Measurements from ENCODE around the gene DCP1B. TPM values are rescaled to one million over a fixed set of nuclear protein-coding genes. Genes with fewer than 3 reads are reported as not detected.

DCP1B gene
- total and polyA plus RNA-seq, 4 donors, result 3.5 to 5.5 (median 4.6) TPM

GRCh38 chr12:2017546-2018337 lies 13.5 kb upstream of the DCP1B start:
- Histone ChIP-seq H3K9me3 (ENCODE audit: control insufficient read depth in 4 of 4, low read length in 3 of 4) (no peaks in the 10 kb centered on the region), H3K27me3 (ENCODE audit: control insufficient read depth in 4 of 4, insufficient read depth in 4 of 4, low read length in 3 of 4) (no peaks in the 10 kb centered on the region), H3K36me3 (ENCODE audit: control insufficient read depth in 4 of 4, insufficient read depth in 3 of 4, low read depth in 1 of 4, low read length in 3 of 4) (no peaks in the 10 kb centered on the region), H3K9ac (ENCODE audit: low read depth in 1 of 2, low read length in 2 of 2) (no peak overlapping the region), H3K4me3 (ENCODE audit: low read depth in 1 of 3, low read length in 3 of 3) (no peak overlapping the region), H3K27ac (ENCODE audit: low read depth in 1 of 2, low read length in 2 of 2) (no peak overlapping the region), H3K4me1 (ENCODE audit: control insufficient read depth in 4 of 4, insufficient read depth in 4 of 4, low read length in 3 of 4) (peaks cover 2 to 9% (median 6%) of the 10 kb centered on the region in 4 donors)
- 75% methylated on average over 12 of the region's 12 CpGs for WGBS
- peak; percentile 94 for TF ChIP-seq NR2F2 (IDR thresholded peaks at IDR 0.05)
- no peak for TF ChIP-seq JUND (IDR thresholded peaks at IDR 0.05)
- no peak for DNase-seq (ENCODE audit: low spot score)

GRCh38 chr12:2016862-2017545 lies 12.7 kb upstream of the DCP1B start:
- TF ChIP-seq YY1 (IDR thresholded peaks at IDR 0.05), result no peak
- TF ChIP-seq, protein P1, sequence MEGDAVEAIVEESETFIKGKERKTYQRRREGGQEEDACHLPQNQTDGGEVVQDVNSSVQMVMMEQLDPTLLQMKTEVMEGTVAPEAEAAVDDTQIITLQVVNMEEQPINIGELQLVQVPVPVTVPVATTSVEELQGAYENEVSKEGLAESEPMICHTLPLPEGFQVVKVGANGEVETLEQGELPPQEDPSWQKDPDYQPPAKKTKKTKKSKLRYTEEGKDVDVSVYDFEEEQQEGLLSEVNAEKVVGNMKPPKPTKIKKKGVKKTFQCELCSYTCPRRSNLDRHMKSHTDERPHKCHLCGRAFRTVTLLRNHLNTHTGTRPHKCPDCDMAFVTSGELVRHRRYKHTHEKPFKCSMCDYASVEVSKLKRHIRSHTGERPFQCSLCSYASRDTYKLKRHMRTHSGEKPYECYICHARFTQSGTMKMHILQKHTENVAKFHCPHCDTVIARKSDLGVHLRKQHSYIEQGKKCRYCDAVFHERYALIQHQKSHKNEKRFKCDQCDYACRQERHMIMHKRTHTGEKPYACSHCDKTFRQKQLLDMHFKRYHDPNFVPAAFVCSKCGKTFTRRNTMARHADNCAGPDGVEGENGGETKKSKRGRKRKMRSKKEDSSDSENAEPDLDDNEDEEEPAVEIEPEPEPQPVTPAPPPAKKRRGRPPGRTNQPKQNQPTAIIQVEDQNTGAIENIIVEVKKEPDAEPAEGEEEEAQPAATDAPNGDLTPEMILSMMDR (IDR thresholded peaks at IDR 0.05; ENCODE audit: low read depth, low read length, missing input control), result no peak
- TF ChIP-seq RAD21 (IDR thresholded peaks at IDR 0.05), result no peak
- TF ChIP-seq RXRA (IDR thresholded peaks at IDR 0.05), result no peak
- TF ChIP-seq, protein P2, sequence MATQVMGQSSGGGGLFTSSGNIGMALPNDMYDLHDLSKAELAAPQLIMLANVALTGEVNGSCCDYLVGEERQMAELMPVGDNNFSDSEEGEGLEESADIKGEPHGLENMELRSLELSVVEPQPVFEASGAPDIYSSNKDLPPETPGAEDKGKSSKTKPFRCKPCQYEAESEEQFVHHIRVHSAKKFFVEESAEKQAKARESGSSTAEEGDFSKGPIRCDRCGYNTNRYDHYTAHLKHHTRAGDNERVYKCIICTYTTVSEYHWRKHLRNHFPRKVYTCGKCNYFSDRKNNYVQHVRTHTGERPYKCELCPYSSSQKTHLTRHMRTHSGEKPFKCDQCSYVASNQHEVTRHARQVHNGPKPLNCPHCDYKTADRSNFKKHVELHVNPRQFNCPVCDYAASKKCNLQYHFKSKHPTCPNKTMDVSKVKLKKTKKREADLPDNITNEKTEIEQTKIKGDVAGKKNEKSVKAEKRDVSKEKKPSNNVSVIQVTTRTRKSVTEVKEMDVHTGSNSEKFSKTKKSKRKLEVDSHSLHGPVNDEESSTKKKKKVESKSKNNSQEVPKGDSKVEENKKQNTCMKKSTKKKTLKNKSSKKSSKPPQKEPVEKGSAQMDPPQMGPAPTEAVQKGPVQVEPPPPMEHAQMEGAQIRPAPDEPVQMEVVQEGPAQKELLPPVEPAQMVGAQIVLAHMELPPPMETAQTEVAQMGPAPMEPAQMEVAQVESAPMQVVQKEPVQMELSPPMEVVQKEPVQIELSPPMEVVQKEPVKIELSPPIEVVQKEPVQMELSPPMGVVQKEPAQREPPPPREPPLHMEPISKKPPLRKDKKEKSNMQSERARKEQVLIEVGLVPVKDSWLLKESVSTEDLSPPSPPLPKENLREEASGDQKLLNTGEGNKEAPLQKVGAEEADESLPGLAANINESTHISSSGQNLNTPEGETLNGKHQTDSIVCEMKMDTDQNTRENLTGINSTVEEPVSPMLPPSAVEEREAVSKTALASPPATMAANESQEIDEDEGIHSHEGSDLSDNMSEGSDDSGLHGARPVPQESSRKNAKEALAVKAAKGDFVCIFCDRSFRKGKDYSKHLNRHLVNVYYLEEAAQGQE (IDR thresholded peaks at IDR 0.05), result no peak
- no peak for TF ChIP-seq HNF4G (IDR thresholded peaks at IDR 0.05)
- no peak for TF ChIP-seq MAX (IDR thresholded peaks at IDR 0.05)
- TF ChIP-seq FOXA2 (IDR thresholded peaks at IDR 0.05), result no peak
- TF ChIP-seq NR2F2 (IDR thresholded peaks at IDR 0.05), result no peak
- TF ChIP-seq, protein P3, sequence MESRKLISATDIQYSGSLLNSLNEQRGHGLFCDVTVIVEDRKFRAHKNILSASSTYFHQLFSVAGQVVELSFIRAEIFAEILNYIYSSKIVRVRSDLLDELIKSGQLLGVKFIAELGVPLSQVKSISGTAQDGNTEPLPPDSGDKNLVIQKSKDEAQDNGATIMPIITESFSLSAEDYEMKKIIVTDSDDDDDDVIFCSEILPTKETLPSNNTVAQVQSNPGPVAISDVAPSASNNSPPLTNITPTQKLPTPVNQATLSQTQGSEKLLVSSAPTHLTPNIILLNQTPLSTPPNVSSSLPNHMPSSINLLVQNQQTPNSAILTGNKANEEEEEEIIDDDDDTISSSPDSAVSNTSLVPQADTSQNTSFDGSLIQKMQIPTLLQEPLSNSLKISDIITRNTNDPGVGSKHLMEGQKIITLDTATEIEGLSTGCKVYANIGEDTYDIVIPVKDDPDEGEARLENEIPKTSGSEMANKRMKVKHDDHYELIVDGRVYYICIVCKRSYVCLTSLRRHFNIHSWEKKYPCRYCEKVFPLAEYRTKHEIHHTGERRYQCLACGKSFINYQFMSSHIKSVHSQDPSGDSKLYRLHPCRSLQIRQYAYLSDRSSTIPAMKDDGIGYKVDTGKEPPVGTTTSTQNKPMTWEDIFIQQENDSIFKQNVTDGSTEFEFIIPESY (IDR thresholded peaks at IDR 0.05), result no peak
- TF ChIP-seq ATF3 (IDR thresholded peaks at IDR 0.05), result no peak
- TF ChIP-seq TAF1 (conservative IDR thresholded peaks at IDR 0.05), result no peak
- no peak for TF ChIP-seq FOXA1 (IDR thresholded peaks at IDR 0.05)
- no peak for TF ChIP-seq EGR1 (IDR thresholded peaks at IDR 0.05; ENCODE audit: low read depth in 2 of 2)
- no peak for TF ChIP-seq JUND (IDR thresholded peaks at IDR 0.05)
- TF ChIP-seq HNF4A (conservative IDR thresholded peaks at IDR 0.05), result no peak
- no peak for TF ChIP-seq GABPA (IDR thresholded peaks at IDR 0.05 in 1 of 2, conservative IDR thresholded peaks at IDR 0.05 in 1 of 2)
- TF ChIP-seq SP1 (IDR thresholded peaks at IDR 0.05), result no peak
- H3K27ac ChIP-seq (ENCODE audit: low read depth in 1 of 2, low read length in 2 of 2), result no peak overlapping the region
- H3K4me3 ChIP-seq (ENCODE audit: low read depth in 1 of 3, low read length in 3 of 3), result no peak overlapping the region
- H3K36me3 ChIP-seq (ENCODE audit: control insufficient read depth in 4 of 4, insufficient read depth in 3 of 4, low read depth in 1 of 4, low read length in 3 of 4), result no peaks in the 10 kb centered on the region
- WGBS, result 90% methylated on average over 9 of the region's 9 CpGs
- no peaks in the 10 kb centered on the region for H3K27me3 ChIP-seq (ENCODE audit: control insufficient read depth in 4 of 4, insufficient read depth in 4 of 4, low read length in 3 of 4)
- H3K4me1 ChIP-seq (ENCODE audit: control insufficient read depth in 4 of 4, insufficient read depth in 4 of 4, low read length in 3 of 4), result peaks cover 2 to 16% (median 11%) of the 10 kb centered on the region in 4 donors
- no peak overlapping the region for H3K9ac ChIP-seq (ENCODE audit: low read depth in 1 of 2, low read length in 2 of 2)
- H3K9me3 ChIP-seq (ENCODE audit: control insufficient read depth in 4 of 4, low read length in 3 of 4), result no peaks in the 10 kb centered on the region
- no peak for DNase-seq (ENCODE audit: low spot score)
